Globus pallidus (tissue), 1 donor: ENCODE measurements around the gene RBM18.

Experiments
- DNase-seq: peaks from one replicate; pipeline ENCODE4 v3.0.0-alpha.2; 2015; ENCODE audit warnings: low spot score

The RBM18 gene

DNA sequence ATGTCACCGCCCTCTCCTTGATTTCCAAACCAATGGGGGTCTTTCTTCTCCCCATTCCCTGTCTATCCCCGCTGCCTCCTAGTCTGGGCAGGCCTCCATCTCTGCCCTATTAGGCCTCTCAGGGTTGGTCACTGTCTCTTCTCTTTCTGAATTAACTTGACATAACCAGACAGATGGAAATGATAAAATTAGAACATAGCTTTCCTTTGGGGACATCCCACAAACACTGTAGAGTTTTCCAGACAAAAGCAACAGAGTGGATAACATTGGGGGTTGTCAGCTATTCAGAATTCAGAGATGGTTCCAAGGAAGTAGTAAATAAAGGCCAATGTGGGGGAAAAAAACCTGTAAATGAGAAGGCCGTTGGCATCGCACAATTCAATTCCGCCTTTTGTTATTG lies 60.6 kb downstream of the RBM18 start:
- no peak for DNase-seq

DNA sequence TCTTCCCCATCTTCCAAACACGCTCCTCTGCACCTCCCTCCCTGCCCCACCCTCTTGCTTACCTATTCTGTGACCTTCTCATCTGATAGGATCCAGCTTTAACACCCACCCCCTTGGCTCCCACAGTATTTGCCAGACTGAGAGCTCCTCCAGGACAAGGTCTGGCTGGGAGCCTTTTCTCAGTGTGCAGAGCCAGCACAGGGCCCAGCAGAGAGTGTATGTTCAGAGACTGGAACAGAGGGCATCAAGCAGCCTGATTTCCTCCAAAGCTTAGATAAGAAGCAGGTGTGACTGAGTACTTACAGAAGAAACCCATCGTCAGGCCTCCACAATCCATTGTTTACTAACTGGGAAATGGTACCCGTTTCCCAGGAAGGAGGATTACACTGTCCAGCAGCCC lies 62.5 kb downstream of the RBM18 start:
- DNase-seq = no peak

- DNase-seq = no peak
These were observed 63.0 kb downstream of the RBM18 start for GRCh38 chr9:122201641-122202040.

GRCh38 chr9:122200960-122201595 lies 63.6 kb downstream of the RBM18 start:
- no peak for DNase-seq

- DNase-seq = no peak
These were observed 66.8 kb downstream of the RBM18 start for GRCh38 chr9:122197882-122198281.

DNA sequence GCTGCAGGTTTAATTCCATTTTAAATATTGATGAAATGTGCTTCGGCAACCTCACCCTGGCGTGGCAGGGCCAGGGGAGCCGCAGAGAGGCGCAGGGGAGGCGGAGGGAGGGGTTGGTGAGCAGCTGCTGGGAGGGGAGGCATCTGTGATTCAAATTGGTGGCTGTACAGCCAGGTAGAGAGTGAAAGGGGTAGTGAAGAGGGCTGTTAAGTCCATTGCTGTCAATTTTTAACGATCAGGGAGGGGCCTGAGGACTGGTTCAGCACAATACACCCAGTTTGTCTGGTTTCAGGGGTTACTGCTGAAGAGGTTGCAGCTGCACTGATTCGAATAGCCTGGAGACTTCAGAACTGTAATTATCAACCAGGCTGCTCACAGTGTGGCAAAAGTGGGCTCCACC lies 67.2 kb downstream of the RBM18 start:
- no peak for DNase-seq

- DNase-seq = no peak
These were observed 68.8 kb downstream of the RBM18 start for GRCh38 chr9:122195875-122196274.

GRCh38 chr9:122193651-122194050 lies 71.0 kb downstream of the RBM18 start:
- no peak for DNase-seq

DNA sequence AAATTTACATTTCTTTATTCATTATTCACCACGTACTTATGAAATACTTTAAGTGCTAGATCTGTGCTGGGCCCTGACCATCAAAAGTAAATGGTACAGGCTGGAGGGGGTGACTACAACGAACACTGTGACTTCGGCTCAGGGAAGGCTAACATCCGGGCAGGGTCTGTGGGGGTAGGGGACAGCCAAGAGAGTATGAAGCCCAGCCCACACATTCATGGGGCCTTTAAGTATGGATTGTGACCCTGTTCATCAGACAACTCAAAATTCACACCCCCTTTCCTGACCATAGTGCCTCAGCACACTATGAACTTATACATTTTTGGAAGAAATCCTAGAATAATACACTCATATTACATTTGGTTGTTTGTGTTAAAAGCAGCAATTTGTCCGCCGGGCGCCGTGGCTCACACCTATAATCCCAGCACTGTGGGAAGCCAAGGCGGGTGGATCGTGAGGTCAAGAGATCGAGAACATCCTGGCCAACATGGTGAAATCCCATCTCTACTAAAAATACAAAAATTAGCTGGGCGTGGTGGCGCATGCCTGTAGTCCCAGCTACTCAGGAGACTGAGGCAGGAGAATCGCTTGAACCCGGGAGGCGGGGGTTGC lies 71.6 kb downstream of the RBM18 start:
- no peak for DNase-seq

- DNase-seq = no peak
These were observed 72.3 kb downstream of the RBM18 start for GRCh38 chr9:122192261-122192875.

GRCh38 chr9:122191584-122191983 lies 73.1 kb downstream of the RBM18 start:
- no peak for DNase-seq

- DNase-seq = peak; percentile 42
These were observed 73.9 kb downstream of the RBM18 start for GRCh38 chr9:122190597-122191381.

DNA sequence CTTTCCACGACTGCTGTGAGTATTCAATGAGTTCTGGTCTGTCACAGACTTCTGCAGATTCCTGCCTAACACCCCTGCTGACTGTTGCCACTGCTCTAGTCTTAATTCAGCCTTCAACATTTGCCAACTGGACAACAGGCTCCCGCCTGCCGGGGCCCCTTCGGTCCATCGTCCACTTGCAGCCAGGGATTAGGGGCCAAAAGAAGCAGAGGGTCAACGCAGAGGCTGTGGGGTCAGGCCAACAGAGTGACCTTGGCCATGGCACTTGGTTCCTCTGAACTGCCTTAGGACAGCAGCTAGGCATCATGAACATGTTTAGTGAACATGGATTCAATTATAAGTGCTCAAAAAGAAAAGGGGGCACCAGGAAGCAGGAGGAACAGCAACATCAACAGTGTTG lies 76.3 kb downstream of the RBM18 start:
- DNase-seq = no peak
